MG63 (cell line): ENCODE results near the gene ZSCAN23. TPM values are rescaled to one million over a fixed set of nuclear protein-coding genes. Genes with fewer than 3 reads are reported as not detected.

Source experiments
- DNase-seq: peaks from one replicate; pipeline ENCODE4 v3.0.0-alpha.2; 2020
- H3K27me3 ChIP-seq: fragments of 250-450 bp; sonication (Bioruptor Pico); 2 replicates; pipeline ENCODE4 v1.5.1; 2020; ENCODE audit warnings: mild to moderate bottlenecking, moderate library complexity
- H3K36me3 ChIP-seq: fragments of 250-450 bp; sonication (Bioruptor Pico); 2 replicates; pipeline ENCODE4 v1.5.1; 2020; ENCODE audit warnings: mild to moderate bottlenecking, moderate library complexity
- H3K4me3 ChIP-seq: fragments of 250-450 bp; sonication (Bioruptor Pico); 2 replicates; pipeline ENCODE4 v1.5.1; 2020; ENCODE audit warnings: mild to moderate bottlenecking, moderate library complexity
- H3K9me3 ChIP-seq: fragments of 250-450 bp; sonication (Bioruptor Pico); 2 replicates; pipeline ENCODE4 v1.5.1; 2020; ENCODE audit warnings: mild to moderate bottlenecking, moderate library complexity
- total RNA-seq: library from RNA; depleted of rRNA; stranded (reverse); fragments of >200 nt; shearing (Covaris generic); gene quantifications from 2 replicates; pipeline ENCODE4 v1.2.3, GENCODE V29; 2014; ENCODE audit warnings: low replicate concordance; rRNA removed

Gene ZSCAN23
- total RNA-seq, 1 experiment from 2014 or later, result 0.59 TPM

GRCh38 chr6:28400122-28400451 lies 43.2 kb downstream of the ZSCAN23 start:
- Histone ChIP-seq H3K27me3 (no peaks in the 10 kb centered on the region), H3K9me3 (no peaks in the 10 kb centered on the region), H3K4me3 (peak overlapping the region; percentile 56), H3K36me3 (no peaks in the 10 kb centered on the region)
- no peak for DNase-seq

- peak; percentile 57 for DNase-seq
- H3K36me3 ChIP-seq, result no peaks in the 10 kb centered on the region
- H3K9me3 ChIP-seq, result no peaks in the 10 kb centered on the region
- H3K27me3 ChIP-seq, result no peaks in the 10 kb centered on the region
- H3K4me3 ChIP-seq, result peak within 1 kb of the TSS; percentile 56
Observed at GRCh38 chr6:28399350-28400121, 43.8 kb downstream of the ZSCAN23 start, which contains the start of gene ZSCAN12. TSS of gene ZSCAN12 (minus strand) at chr6:28399747. CDS start at chr6:28398405, 1,342 bp downstream.

DNA sequence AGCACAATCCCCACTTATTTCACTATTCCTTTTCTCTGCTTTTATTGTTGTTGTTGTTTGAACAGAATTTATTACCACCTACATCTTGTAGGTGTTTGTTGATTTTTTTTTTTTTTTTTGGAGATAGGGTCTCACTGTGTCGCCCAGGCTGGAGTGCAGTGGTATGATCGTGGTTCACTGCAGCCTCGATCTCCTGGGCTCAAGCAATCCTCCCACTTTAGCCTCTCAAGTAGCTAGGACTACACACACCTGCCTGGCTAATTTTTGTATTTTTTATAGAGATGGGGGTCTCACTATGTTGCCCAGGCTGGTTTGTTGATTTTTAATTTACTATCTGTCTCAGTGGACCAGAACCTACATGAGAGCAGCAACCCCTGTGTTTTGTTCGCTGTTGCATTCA lies 47.4 kb downstream of the ZSCAN23 start:
- no peaks in the 10 kb centered on the region for H3K27me3 ChIP-seq
- no peak for DNase-seq
- no peaks in the 10 kb centered on the region for H3K9me3 ChIP-seq
- no peak overlapping the region for H3K4me3 ChIP-seq
- H3K36me3 ChIP-seq, result no peaks in the 10 kb centered on the region

DNA sequence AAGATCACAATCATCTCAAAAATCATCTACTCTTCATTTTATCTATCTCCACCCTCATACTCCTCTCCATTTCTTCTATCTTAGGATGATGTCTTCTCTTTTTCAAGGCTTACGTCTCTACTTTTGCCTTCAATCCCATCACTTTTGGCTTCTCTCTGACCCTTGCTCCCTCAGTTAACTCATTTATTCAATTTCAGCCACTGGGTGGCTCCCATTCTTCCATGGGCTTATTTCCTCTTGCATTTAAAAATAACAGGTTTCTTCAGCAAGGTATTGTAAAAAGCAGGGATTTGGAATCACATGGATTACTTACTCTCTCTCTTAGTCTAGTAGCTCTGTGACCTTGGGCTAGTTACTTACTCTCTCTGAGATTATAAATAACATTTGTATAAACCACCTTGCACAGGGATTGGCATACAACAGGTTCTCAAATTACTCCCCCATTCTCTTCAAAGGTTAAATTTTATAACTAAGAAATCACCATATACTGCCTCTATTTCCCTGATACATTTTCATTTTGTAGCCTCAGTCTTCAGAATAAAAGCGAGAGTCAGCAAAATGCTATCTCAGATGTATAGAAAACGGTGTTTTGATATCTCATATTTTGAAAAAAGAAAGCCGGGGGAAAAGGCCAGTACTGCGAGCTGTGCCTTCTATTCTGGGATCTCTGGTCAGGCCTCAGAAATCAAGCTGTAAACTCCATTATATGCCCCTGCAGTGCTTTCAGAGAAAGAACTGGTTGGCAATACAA lies 49.2 kb downstream of the ZSCAN23 start:
- H3K36me3 ChIP-seq, result no peaks in the 10 kb centered on the region
- DNase-seq, result no peak
- H3K27me3 ChIP-seq, result no peaks in the 10 kb centered on the region
- no peak overlapping the region for H3K4me3 ChIP-seq
- H3K9me3 ChIP-seq, result no peaks in the 10 kb centered on the region

DNA sequence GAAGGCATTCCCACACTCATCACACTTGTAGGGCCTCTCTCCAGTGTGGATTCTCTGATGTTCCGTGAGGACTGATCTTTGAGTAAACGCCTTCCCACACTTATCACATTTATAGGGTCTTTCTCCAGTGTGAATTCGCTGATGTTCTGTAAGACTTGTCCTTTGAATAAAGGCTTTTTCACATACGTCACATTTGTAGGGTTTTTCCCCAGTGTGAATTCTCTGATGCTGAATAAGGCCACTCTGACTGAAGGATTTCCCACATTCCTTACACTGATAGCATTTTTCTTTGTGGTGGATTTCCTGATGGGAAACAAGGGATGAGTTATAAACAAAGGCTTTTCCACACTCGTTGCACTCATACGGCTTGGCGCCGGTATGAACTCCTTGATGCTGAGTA lies 52.6 kb downstream of the ZSCAN23 start:
- Histone ChIP-seq H3K27me3 (no peaks in the 10 kb centered on the region), H3K4me3 (no peak overlapping the region), H3K36me3 (no peaks in the 10 kb centered on the region), H3K9me3 (no peaks in the 10 kb centered on the region)
- DNase-seq, result no peak

DNA sequence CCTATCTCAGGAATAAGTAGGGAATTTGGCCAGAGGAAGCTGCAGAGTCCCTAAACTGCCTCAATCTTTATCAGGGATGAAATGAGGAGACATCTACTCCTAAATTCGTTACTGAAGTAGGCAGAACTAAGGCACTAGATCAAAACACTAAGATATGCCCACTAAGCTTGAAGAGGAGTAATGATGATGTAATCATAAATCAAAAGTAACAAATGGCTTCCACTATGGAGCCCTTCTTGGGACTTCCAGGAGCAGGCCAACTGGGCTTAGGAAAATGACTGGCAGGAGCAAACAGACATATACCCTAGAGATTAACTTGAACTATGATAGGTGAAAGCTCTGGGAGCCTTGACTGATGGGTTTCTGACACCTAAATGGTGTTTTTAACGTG lies 59.2 kb downstream of the ZSCAN23 start:
- Histone ChIP-seq H3K4me3 (no peak overlapping the region), H3K9me3 (no peaks in the 10 kb centered on the region), H3K36me3 (no peaks in the 10 kb centered on the region; the same call in none of the 2 replicates), H3K27me3 (no peaks in the 10 kb centered on the region)
- DNase-seq, result no peak

DNA sequence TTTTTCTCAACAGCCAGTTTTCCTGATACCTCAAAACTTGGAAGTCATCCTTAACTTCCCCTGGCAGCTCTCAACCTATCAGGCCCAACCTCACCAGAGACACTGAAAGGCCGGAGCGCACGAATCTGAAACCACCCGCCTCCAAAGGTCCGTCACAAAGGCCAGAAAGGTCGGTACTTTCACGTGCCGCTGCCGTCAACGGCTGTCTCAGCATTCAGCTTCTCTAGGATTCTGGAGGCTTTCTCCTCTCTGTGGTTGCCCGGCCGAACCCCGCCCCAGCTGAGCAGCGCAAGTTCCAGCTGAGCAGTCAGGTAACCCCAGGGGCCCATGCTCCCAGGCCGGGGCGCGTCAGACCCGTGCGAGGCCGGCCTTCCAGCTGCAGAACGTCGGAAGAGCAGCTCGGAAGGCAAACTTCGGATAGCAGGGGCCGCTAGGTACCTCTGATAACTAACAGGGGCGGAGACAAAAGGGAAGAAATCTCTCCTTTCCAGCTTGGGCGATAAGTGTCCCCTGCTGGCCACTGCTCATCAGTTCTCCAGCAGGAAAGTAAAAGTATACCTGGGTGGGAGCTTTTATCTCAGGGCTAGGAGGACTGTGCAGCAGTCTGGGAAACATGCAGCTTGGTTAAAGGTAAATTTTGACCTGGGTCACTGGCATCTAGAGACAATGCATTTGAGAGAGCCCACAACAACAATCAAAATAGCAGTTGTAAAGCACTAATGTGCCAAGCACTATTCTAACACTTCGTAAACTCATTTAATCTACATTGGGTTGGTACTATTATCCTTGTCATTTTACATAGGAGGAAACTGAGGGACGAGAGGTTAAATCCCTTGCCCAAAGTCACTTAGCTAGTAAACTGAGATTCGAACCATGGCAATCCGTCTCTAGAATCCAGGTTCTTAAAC lies 59.8 kb downstream of the ZSCAN23 start:
- no peaks in the 10 kb centered on the region for H3K27me3 ChIP-seq
- no peaks in the 10 kb centered on the region; the same call in none of the 2 replicates for H3K36me3 ChIP-seq
- H3K4me3 ChIP-seq, result no peak overlapping the region
- no peaks in the 10 kb centered on the region for H3K9me3 ChIP-seq
- no peak for DNase-seq

Other genes with a start within 250 kb of the ZSCAN23 start
- gene ZSCAN9, start 218.2 kb downstream of the ZSCAN23 start, total RNA-seq, result 3.1 and 6.8 TPM in 2 replicates
- gene ZKSCAN4, start 191.2 kb downstream of the ZSCAN23 start, total RNA-seq, result 0.59 and 2.6 TPM in 2 replicates
- not detected in 2 replicates for gene NKAPL, start 184.2 kb downstream of the ZSCAN23 start, total RNA-seq
- gene ZSCAN26, start 176.3 kb downstream of the ZSCAN23 start, total RNA-seq, result 9.2 and 20.0 TPM in 2 replicates
- gene PGBD1, start 161.9 kb downstream of the ZSCAN23 start, total RNA-seq, result 4.6 and 9.3 TPM in 2 replicates
- gene ZSCAN31, start 107.3 kb downstream of the ZSCAN23 start, total RNA-seq, result 26.2 and 34.9 TPM in 2 replicates
- gene ZKSCAN3, start 93.5 kb downstream of the ZSCAN23 start, total RNA-seq, result 0.39 and 1.5 TPM in 2 replicates
- 0.64 and 0.95 TPM in 2 replicates for gene ZSCAN12, start 43.7 kb downstream of the ZSCAN23 start, total RNA-seq
- not detected in 2 replicates for gene GPX6, start 72.3 kb upstream of the ZSCAN23 start, total RNA-seq
- gene GPX5, start 82.4 kb upstream of the ZSCAN23 start, total RNA-seq, result not detected in 2 replicates